A549 (cell line): Measurements from ENCODE around the gene INVS. TPM values are rescaled to one million over a fixed set of nuclear protein-coding genes. Genes with fewer than 3 reads are reported as not detected.

ENCODE experiments used
- ATAC-seq, 2 experiments: fragments of 200-7000 bp in 1 of 2; fragments of >200 bp in 1 of 2; cut with Nextera tagmentation in 1 of 2; cut with Tn5 transposase in 1 of 2; 3 replicates each; pipeline versions ENCODE4 v1.8.0 to v1.9.1; 2018 to 2020; ENCODE audit warnings: mild to moderate bottlenecking in 1 of 2, moderate library complexity in 1 of 2
- CTCF ChIA-PET: fragments of 300-600 bp; sonication (Branson Sonifier 250); formaldehyde crosslinking; extraction: SDS; loops from one replicate; lab custom pipeline; 2021; ENCODE audit warnings: antibody characterized with exemption, inconsistent platforms; lab: Yijun Ruan, JAX
- POLR2A ChIA-PET: fragments of 350-600 bp; formaldehyde crosslinking; extraction: SDS; loops from one replicate; lab custom pipeline; 2021; ENCODE audit warnings: antibody characterized with exemption, inconsistent platforms; lab: Yijun Ruan, JAX
- DNase-seq, 2 experiments: peaks; one replicate each; pipeline versions ENCODE4 v3.0.0 to v3.0.0-alpha.2; 2011 to 2016; ENCODE audit warnings: low read depth in 1 of 2, low spot score in 1 of 2
- FAIRE-seq: peaks from 2 replicates; lab custom pipeline; 2011; peaks lifted over from hg19 to GRCh38; lab: Jason Lieb, UNC
- H3K27ac ChIP-seq, 2 experiments: fragments of >200 bp; sonication (Bioruptor Twin); formaldehyde crosslinking; 3 replicates each; pipeline ENCODE4 v1.5.1; 2016 to 2017
- H3K4me1 ChIP-seq: fragments of >200 bp; sonication (Bioruptor Twin); formaldehyde crosslinking; 3 replicates; pipeline ENCODE4 v1.6.1; 2016
- H3K4me2 ChIP-seq: fragments of >200 bp; sonication (Bioruptor Twin); formaldehyde crosslinking; 3 replicates; pipeline ENCODE4 v1.6.1; 2016
- H3K4me3 ChIP-seq: fragments of >200 bp; sonication (Bioruptor Twin); formaldehyde crosslinking; 3 replicates; pipeline ENCODE4 v1.5.1; 2016
- H3K9me3 ChIP-seq: fragments of >200 bp; sonication (Bioruptor Twin); formaldehyde crosslinking; 3 replicates; pipeline ENCODE4 v1.6.1; 2016
- CBX2 ChIP-seq: fragments of 200-600 bp; sonication (generic); IDR thresholded peaks from 2 replicates; pipeline ENCODE4 v1.6.1; 2016; ENCODE audit warnings: low read depth, mild to moderate bottlenecking, borderline replicate concordance
- CEBPB ChIP-seq, 2 experiments: fragments of >200 bp in 1 of 2; sonication (Bioruptor Twin) in 1 of 2; formaldehyde crosslinking in 1 of 2; IDR thresholded peaks; 2 replicates each; pipeline ENCODE4 v1.6.1; 2012 to 2016
- CTCF ChIP-seq: fragments of >200 bp; sonication (Bioruptor Twin); formaldehyde crosslinking; IDR thresholded peaks from 3 replicates; pipeline ENCODE4 v1.5.1; 2016
- FOXS1 ChIP-seq: fragments of 250-450 bp; sonication (Bioruptor Pico); IDR thresholded peaks from 2 replicates; pipeline ENCODE4 v1.5.0; 2020; ENCODE audit warnings: mild to moderate bottlenecking, moderate library complexity
- HDAC2 ChIP-seq: fragments of 200-600 bp; sonication (generic); IDR thresholded peaks from 2 replicates; pipeline ENCODE4 v1.6.1; 2016
- JUN ChIP-seq, 2 experiments: fragments of >200 bp; sonication (Bioruptor Twin); formaldehyde crosslinking; IDR thresholded peaks; 2 replicates in 1 of 2; 3 replicates in 1 of 2; pipeline ENCODE4 v1.6.1; 2016 to 2017
- MAZ ChIP-seq: fragments of 150-350 bp; IDR thresholded peaks from 2 replicates; pipeline ENCODE4 v1.6.1; 2014; ENCODE audit warnings: antibody characterized with exemption, low read depth, low read length, borderline replicate concordance
- NFE2L2 ChIP-seq: fragments of 150-350 bp; conservative IDR thresholded peaks from 2 replicates; pipeline ENCODE4 v1.6.1; 2014; ENCODE audit warnings: low read length
- NPAS2 ChIP-seq: fragments of 250-450 bp; sonication (Bioruptor Pico); IDR thresholded peaks from 2 replicates; pipeline ENCODE4 v1.8.0; 2022; ENCODE audit warnings: mild to moderate bottlenecking, moderate library complexity, borderline replicate concordance
- PHF8 ChIP-seq: fragments of 200-600 bp; sonication (generic); IDR thresholded peaks from 2 replicates; pipeline ENCODE4 v1.6.1; 2016; ENCODE audit warnings: low read depth, mild to moderate bottlenecking, antibody characterized with exemption, moderate library complexity, borderline replicate concordance
- POLR2AphosphoS2 ChIP-seq: conservative IDR thresholded peaks from 2 replicates; pipeline ENCODE4 v1.6.1; 2012; ENCODE audit warnings: low read length, improper control_type of control experiment, inconsistent platforms
- REST ChIP-seq: fragments of 200-600 bp; sonication (generic); IDR thresholded peaks from 2 replicates; pipeline ENCODE4 v1.6.1; 2016; ENCODE audit warnings: antibody characterized with exemption, mild to moderate bottlenecking, moderate library complexity
- SREBF2 ChIP-seq: fragments of 450-650 bp; IDR thresholded peaks from 2 replicates; pipeline ENCODE4 v1.6.1; 2014; ENCODE audit warnings: mild to moderate bottlenecking, moderate library complexity
- ZFP36 ChIP-seq: fragments of 450-650 bp; IDR thresholded peaks from 2 replicates; pipeline ENCODE4 v1.6.1; 2014; ENCODE audit warnings: borderline replicate concordance; ENCODE audit not compliant: partially characterized antibody
- ZNF302 ChIP-seq: fragments of 250-450 bp; sonication (Bioruptor Pico); IDR thresholded peaks from 2 replicates; pipeline ENCODE4 v1.9.0; 2021; ENCODE audit warnings: inconsistent platforms, mild to moderate bottlenecking, moderate library complexity
- WGBS: methylation state at CpG from one replicate; pipeline ENCODE4 v1.1.6; 2017; ENCODE audit errors: missing lambda C conversion rate; 5-methylcytosine and 5-hydroxymethylcytosine counted together
- polyA plus RNA-seq, 4 experiments: library from polyadenylated mRNA; depleted of rRNA in 3 of 4; stranded (reverse); fragments of >200 nt; fragmentation: RNase III in 1 of 4; extraction: RNeasy Plus Mini Kit Qiagen cat#74134 plus additional on column Dnase treatment in 1 of 4; gene quantifications; 2 replicates in 3 of 4; 3 replicates in 1 of 4; pipeline ENCODE4 v1.2.3, GENCODE V29; 2011 to 2017
- TF ChIP-seq, protein P1 (sequence below): fragments of 250-450 bp; sonication (Bioruptor Pico); IDR thresholded peaks from 2 replicates; pipeline ENCODE4 v1.5.0; 2021; ENCODE audit warnings: mild to moderate bottlenecking, moderate library complexity, borderline replicate concordance
- TF ChIP-seq, protein P2 (sequence below): fragments of 450-650 bp; IDR thresholded peaks from 2 replicates; pipeline ENCODE4 v1.6.1; 2014; ENCODE audit warnings: antibody characterized with exemption

Gene INVS
- polyA plus RNA-seq, 2 of the 4 experiments (the other 2 are of a cell fraction) = 11.9 to 30.6 TPM

- TF ChIP-seq, protein P1, sequence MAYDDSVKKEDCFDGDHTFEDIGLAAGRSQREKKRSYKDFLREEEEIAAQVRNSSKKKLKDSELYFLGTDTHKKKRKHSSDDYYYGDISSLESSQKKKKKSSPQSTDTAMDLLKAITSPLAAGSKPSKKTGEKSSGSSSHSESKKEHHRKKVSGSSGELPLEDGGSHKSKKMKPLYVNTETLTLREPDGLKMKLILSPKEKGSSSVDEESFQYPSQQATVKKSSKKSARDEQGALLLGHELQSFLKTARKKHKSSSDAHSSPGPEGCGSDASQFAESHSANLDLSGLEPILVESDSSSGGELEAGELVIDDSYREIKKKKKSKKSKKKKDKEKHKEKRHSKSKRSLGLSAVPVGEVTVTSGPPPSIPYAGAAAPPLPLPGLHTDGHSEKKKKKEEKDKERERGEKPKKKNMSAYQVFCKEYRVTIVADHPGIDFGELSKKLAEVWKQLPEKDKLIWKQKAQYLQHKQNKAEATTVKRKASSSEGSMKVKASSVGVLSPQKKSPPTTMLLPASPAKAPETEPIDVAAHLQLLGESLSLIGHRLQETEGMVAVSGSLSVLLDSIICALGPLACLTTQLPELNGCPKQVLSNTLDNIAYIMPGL (CRISPR knock-in tag) = no peak
- no peak for TF ChIP-seq NFE2L2
- no peak for TF ChIP-seq MAZ
- no peak for TF ChIP-seq CBX2
- no peak for TF ChIP-seq CTCF
- no peak for TF ChIP-seq PHF8
- no peak for TF ChIP-seq HDAC2
- TF ChIP-seq FOXS1 (CRISPR knock-in tag) = no peak
- TF ChIP-seq, all 56 proteins: peak for 0
These were observed 169.2 kb downstream of the INVS start (continued) for GRCh38 chr9:100268271-100268670.

- Histone ChIP-seq H3K27ac (no peak overlapping the region), H3K4me3 (no peak overlapping the region), H3K4me1 (no peaks in the 10 kb centered on the region), H3K9me3 (no peaks in the 10 kb centered on the region), H3K4me2 (no peak overlapping the region)
- ATAC-seq (no peak), FAIRE-seq (no peak), DNase-seq (no peak)
- TF ChIP-seq, protein P2, sequence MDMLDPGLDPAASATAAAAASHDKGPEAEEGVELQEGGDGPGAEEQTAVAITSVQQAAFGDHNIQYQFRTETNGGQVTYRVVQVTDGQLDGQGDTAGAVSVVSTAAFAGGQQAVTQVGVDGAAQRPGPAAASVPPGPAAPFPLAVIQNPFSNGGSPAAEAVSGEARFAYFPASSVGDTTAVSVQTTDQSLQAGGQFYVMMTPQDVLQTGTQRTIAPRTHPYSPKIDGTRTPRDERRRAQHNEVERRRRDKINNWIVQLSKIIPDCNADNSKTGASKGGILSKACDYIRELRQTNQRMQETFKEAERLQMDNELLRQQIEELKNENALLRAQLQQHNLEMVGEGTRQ = no peak
- 89% methylated on average over 1 of the region's 1 CpG for WGBS
- CTCF ChIA-PET = interaction anchor here (0.8 to 1.0 kb wide), 2 partner anchors 14 to 241 kb away, joined by 3 read pairs; no protein-coding TSS in a partner anchor
- POLR2A ChIA-PET = interaction anchor here (0.6 kb wide), 1 partner anchor 76 kb away, joined by 3 read pairs; no protein-coding TSS in a partner anchor
These were observed 170.6 kb downstream of the INVS start for GRCh38 chr9:100269656-100270055.

GRCh38 chr9:100277166-100277979 lies 178.3 kb downstream of the INVS start:
- POLR2A ChIA-PET = no interaction called here
- DNase-seq (no peak), ATAC-seq (no peak), FAIRE-seq (no peak)
- H3K9me3 ChIP-seq = no peaks in the 10 kb centered on the region
- no peak overlapping the region for H3K4me3 ChIP-seq
- WGBS = 47% methylated on average over 5 of the region's 5 CpGs
- no peak overlapping the region for H3K27ac ChIP-seq
- H3K4me2 ChIP-seq = 0 out of 3 replicates have a peak overlapping the region, but pooled peaks have one; percentile 12
- H3K4me1 ChIP-seq = peaks cover 8% of the 10 kb centered on the region; the same call in 2 of the 3 replicates
- CTCF ChIA-PET = interaction anchor here (0.7 to 1.4 kb wide), 2 partner anchors 27 to 55 kb away, joined by 3 read pairs; no protein-coding TSS in a partner anchor
- no peak for TF ChIP-seq JUN (IDR thresholded peaks at IDR 0.05)
- TF ChIP-seq CEBPB (IDR thresholded peaks at IDR 0.05) = no peak
- no peak for TF ChIP-seq ZFP36
- no peak for TF ChIP-seq NPAS2 (CRISPR knock-in tag)
- no peak for TF ChIP-seq REST
- no peak for TF ChIP-seq POLR2AphosphoS2
- TF ChIP-seq PHF8 = no peak
- TF ChIP-seq SREBF2 = no peak
- TF ChIP-seq, protein P2 = no peak
- no peak for TF ChIP-seq CTCF
- no peak for TF ChIP-seq ZNF302
